Measurements from ENCODE around the gene SLC25A26. TPM values are rescaled to one million over a fixed set of nuclear protein-coding genes. Genes with fewer than 3 reads are reported as not detected.

SLC25A26 gene
- total and polyA plus RNA-seq, 3 experiments from 2014 or later, result 18.9 to 38.4 (median 22.5) TPM

GRCh38 chr3:66348704-66349103, 127.9 kb downstream of the SLC25A26 start:
- CTCF ChIA-PET, result no interaction called here

GRCh38 chr3:66350601-66351000, 129.8 kb downstream of the SLC25A26 start:
- Mint-ChIP-seq H3K9me3 (no peaks in the 10 kb centered on the region), H3K27ac (peak overlapping the region in 2 of 8 donors; percentile 4 to 12), H3K4me3 (no peak overlapping the region), H3K36me3 (peaks cover 25 to 28% (median 27%) of the 10 kb centered on the region in 3 donors), H3K4me1 (peaks cover 28 to 30% (median 29%) of the 10 kb centered on the region in 3 donors), H3K27me3 (no peaks in the 10 kb centered on the region)
- Histone ChIP-seq H3K4me3 (ENCODE audit: low read length) (no peak overlapping the region), H3K4me1 (ENCODE audit: insufficient read depth, low read length) (no peaks in the 10 kb centered on the region), H3K36me3 (ENCODE audit: insufficient read depth, low read length) (peaks cover 4% of the 10 kb centered on the region), H3K27ac (ENCODE audit: low read depth, low read length) (no peak overlapping the region), H3K27me3 (ENCODE audit: insufficient read depth, low read length, poor library complexity, severe bottlenecking) (no peaks in the 10 kb centered on the region), H3K9me3 (ENCODE audit: low read length) (no peaks in the 10 kb centered on the region)
- CTCF ChIA-PET, result no interaction called here
- POLR2A ChIA-PET, result no interaction called here
- no peak for DNase-seq

More at GRCh38 chr3:66348704-66349103, 127.9 kb downstream of the SLC25A26 start:
- no peak overlapping the region for H3K27ac ChIP-seq (ENCODE audit: low read depth, low read length)
- no peaks in the 10 kb centered on the region for H3K9me3 Mint-ChIP-seq
- H3K4me3 ChIP-seq (ENCODE audit: low read length), result no peak overlapping the region
- no peak overlapping the region for H3K4me3 Mint-ChIP-seq
- H3K9me3 ChIP-seq (ENCODE audit: low read length), result no peaks in the 10 kb centered on the region
- peak overlapping the region in 1 of 8 donors; percentile 58 for H3K27ac Mint-ChIP-seq
- H3K4me1 ChIP-seq (ENCODE audit: insufficient read depth, low read length), result no peaks in the 10 kb centered on the region
- no peaks in the 10 kb centered on the region for H3K27me3 ChIP-seq (ENCODE audit: insufficient read depth, low read length, poor library complexity, severe bottlenecking)
- H3K36me3 Mint-ChIP-seq, result peaks cover 25 to 29% (median 26%) of the 10 kb centered on the region in 3 donors
- no peak for DNase-seq
- POLR2A ChIA-PET, result interaction anchor here (0.7 kb wide), 1 partner anchor 8 kb away, joined by 3 read pairs; no protein-coding TSS in a partner anchor
- H3K36me3 ChIP-seq (ENCODE audit: insufficient read depth, low read length), result peaks cover 4% of the 10 kb centered on the region
- H3K4me1 Mint-ChIP-seq, result peaks cover 12 to 21% (median 20%) of the 10 kb centered on the region in 3 donors
- H3K27me3 Mint-ChIP-seq, result no peaks in the 10 kb centered on the region

DNA sequence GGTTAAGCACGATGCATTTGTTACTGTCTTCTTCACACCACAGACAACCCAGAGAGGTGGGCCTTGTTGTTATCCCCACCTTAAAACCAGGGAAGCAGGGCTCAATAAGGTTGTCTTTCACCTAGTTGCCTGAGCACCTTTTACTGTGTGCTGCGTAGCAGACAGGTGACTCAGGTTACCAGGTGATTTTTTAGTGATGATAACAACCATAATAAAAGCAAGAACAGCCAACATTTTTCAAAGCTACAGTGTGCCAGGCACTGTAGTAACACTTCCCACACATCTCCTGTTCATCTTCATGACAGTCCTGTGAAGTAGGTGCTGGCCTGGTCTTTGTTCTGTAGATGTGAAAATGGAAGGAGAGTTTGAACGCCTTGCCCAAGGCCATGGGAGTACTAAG, 132.2 kb downstream of the SLC25A26 start:
- Mint-ChIP-seq H3K27ac (peak overlapping the region in 1 of 8 donors; percentile 86), H3K4me3 (no peak overlapping the region), H3K27me3 (no peaks in the 10 kb centered on the region), H3K36me3 (peaks cover 9 to 14% (median 13%) of the 10 kb centered on the region in 3 donors), H3K4me1 (peaks cover 34 to 37% (median 36%) of the 10 kb centered on the region in 3 donors), H3K9me3 (no peaks in the 10 kb centered on the region)
- Histone ChIP-seq H3K4me3 (ENCODE audit: low read length) (no peak overlapping the region), H3K9me3 (ENCODE audit: low read length) (no peaks in the 10 kb centered on the region), H3K4me1 (ENCODE audit: insufficient read depth, low read length) (no peaks in the 10 kb centered on the region), H3K27ac (ENCODE audit: low read depth, low read length) (no peak overlapping the region), H3K36me3 (ENCODE audit: insufficient read depth, low read length) (no peaks in the 10 kb centered on the region), H3K27me3 (ENCODE audit: insufficient read depth, low read length, poor library complexity, severe bottlenecking) (no peaks in the 10 kb centered on the region)
- CTCF ChIA-PET, result interaction anchor here (1.0 to 2.1 kb wide), 2 partner anchors 25 to 76 kb away, joined by 4 to 8 read pairs; no protein-coding TSS in a partner anchor
- no peak for DNase-seq
- POLR2A ChIA-PET, result no interaction called here

DNA sequence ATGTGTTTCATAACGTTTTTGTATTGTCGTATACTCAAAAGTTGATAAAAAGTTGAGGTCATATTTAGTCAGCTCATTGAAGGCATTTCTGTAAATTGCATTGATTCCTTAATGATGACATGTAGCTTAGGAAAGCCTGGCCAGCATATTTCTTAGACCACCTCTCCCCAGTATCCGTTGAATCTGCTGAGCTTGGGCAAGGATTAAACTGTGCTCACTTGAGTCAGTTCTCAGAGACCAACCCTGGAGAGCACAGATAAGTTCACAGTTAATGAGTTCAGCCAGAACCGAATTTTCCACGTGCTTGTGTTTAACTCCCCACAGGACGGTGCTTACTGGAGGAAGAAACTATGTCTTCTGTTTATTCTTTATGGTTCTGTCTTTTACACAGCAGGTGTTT, 132.7 kb downstream of the SLC25A26 start:
- Histone ChIP-seq H3K4me3 (ENCODE audit: low read length) (no peak overlapping the region), H3K4me1 (ENCODE audit: insufficient read depth, low read length) (no peaks in the 10 kb centered on the region), H3K9me3 (ENCODE audit: low read length) (no peaks in the 10 kb centered on the region), H3K36me3 (ENCODE audit: insufficient read depth, low read length) (no peaks in the 10 kb centered on the region), H3K27ac (ENCODE audit: low read depth, low read length) (no peak overlapping the region), H3K27me3 (ENCODE audit: insufficient read depth, low read length, poor library complexity, severe bottlenecking) (no peaks in the 10 kb centered on the region)
- Mint-ChIP-seq H3K27me3 (no peaks in the 10 kb centered on the region), H3K4me1 (peaks cover 36 to 41% (median 37%) of the 10 kb centered on the region in 3 donors), H3K36me3 (peaks cover 6 to 11% (median 10%) of the 10 kb centered on the region in 3 donors), H3K27ac (peak overlapping the region; percentile 46 to 92 (median 62)), H3K4me3 (peak overlapping the region in 4 of 7 donors; percentile 23 to 37 (median 33)), H3K9me3 (no peaks in the 10 kb centered on the region)
- ChIA-PET POLR2A (no interaction called here), CTCF (interaction anchor here (1.0 to 2.1 kb wide), 3 partner anchors 21 to 77 kb away, joined by 3 to 8 read pairs (median 4); no protein-coding TSS in a partner anchor)
- DNase-seq, result no peak

DNA sequence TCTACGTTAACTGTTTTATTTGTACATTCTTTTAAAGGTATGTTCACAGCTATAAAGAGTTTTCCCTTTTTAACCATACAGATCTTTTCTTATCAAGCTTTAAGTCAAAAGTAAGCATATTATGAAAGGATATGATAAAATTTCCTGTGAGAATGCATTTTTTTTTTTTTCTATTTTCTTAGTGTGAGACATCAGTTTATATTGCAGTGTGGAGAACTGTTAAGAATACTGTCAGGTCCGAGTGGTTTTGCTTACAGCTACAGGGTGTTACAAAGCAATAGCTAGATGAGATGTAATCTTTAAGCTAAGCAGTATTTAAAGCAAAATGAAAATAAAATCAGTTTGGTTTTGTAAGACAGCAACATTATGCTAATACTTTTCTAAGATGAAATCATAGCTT, 133.2 kb downstream of the SLC25A26 start:
- peak overlapping the region in 4 of 7 donors; percentile 20 to 37 (median 33) for H3K4me3 Mint-ChIP-seq
- Histone ChIP-seq H3K9me3 (ENCODE audit: low read length) (no peaks in the 10 kb centered on the region), H3K27me3 (ENCODE audit: insufficient read depth, low read length, poor library complexity, severe bottlenecking) (no peaks in the 10 kb centered on the region), H3K36me3 (ENCODE audit: insufficient read depth, low read length) (no peaks in the 10 kb centered on the region), H3K4me1 (ENCODE audit: insufficient read depth, low read length) (no peaks in the 10 kb centered on the region), H3K27ac (ENCODE audit: low read depth, low read length) (no peak overlapping the region), H3K4me3 (ENCODE audit: low read length) (no peak overlapping the region)
- POLR2A ChIA-PET, result interaction anchor here (0.6 to 0.9 kb wide), 2 partner anchors 13 to 48 kb away, joined by 3 read pairs; no protein-coding TSS in a partner anchor
- peak in 1 of 5 donors; percentile 18 for DNase-seq
- H3K27me3 Mint-ChIP-seq, result no peaks in the 10 kb centered on the region
- H3K36me3 Mint-ChIP-seq, result peaks cover 6 to 12% (median 10%) of the 10 kb centered on the region in 3 donors
- CTCF ChIA-PET, result interaction anchor here (1.0 to 2.1 kb wide), 4 partner anchors 21 to 77 kb away, joined by 3 to 8 read pairs (median 4); no protein-coding TSS in a partner anchor
- no peaks in the 10 kb centered on the region for H3K9me3 Mint-ChIP-seq
- peak overlapping the region; percentile 19 to 92 (median 62) for H3K27ac Mint-ChIP-seq
- H3K4me1 Mint-ChIP-seq, result peaks cover 36 to 42% (median 38%) of the 10 kb centered on the region in 3 donors

DNA sequence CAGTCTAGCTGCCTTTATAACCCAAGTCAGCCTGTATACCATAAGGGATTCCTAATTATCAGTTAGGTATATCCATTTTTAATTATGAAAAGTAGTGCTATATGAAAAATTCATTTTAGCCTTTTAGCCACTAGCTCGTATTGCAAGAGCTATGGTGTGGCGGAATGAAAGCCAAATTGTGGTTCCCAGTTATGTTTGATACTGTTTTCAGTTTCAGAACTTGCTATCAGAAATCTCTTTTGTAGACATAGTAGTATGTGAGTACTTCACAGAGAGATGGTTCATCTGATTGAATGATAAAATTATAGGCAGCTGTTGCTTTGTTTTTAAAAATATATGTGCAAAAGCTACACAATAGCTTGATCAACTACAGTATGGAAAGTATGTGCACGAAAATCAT, 134.6 kb downstream of the SLC25A26 start:
- POLR2A ChIA-PET, result interaction anchor here (0.6 kb wide), 1 partner anchor 102 kb away, joined by 4 read pairs; no protein-coding TSS in a partner anchor
- H3K4me3 Mint-ChIP-seq, result peak overlapping the region in 3 of 7 donors; percentile 6 to 36 (median 26)
- Histone ChIP-seq H3K27me3 (ENCODE audit: insufficient read depth, low read length, poor library complexity, severe bottlenecking) (no peaks in the 10 kb centered on the region), H3K9me3 (ENCODE audit: low read length) (no peaks in the 10 kb centered on the region), H3K36me3 (ENCODE audit: insufficient read depth, low read length) (no peaks in the 10 kb centered on the region), H3K4me3 (ENCODE audit: low read length) (no peak overlapping the region), H3K4me1 (ENCODE audit: insufficient read depth, low read length) (no peaks in the 10 kb centered on the region), H3K27ac (ENCODE audit: low read depth, low read length) (no peak overlapping the region)
- H3K36me3 Mint-ChIP-seq, result peaks cover 6 to 10% (median 7%) of the 10 kb centered on the region in 3 donors
- no peaks in the 10 kb centered on the region for H3K27me3 Mint-ChIP-seq
- H3K27ac Mint-ChIP-seq, result peak overlapping the region in 5 of 8 donors; percentile 3 to 86 (median 50)
- peaks cover 36 to 40% (median 39%) of the 10 kb centered on the region in 3 donors for H3K4me1 Mint-ChIP-seq
- no peaks in the 10 kb centered on the region for H3K9me3 Mint-ChIP-seq
- no peak for DNase-seq
- CTCF ChIA-PET, result interaction anchor here (1.6 kb wide), 1 partner anchor 53 kb away, joined by 4 read pairs; no protein-coding TSS in a partner anchor

DNA sequence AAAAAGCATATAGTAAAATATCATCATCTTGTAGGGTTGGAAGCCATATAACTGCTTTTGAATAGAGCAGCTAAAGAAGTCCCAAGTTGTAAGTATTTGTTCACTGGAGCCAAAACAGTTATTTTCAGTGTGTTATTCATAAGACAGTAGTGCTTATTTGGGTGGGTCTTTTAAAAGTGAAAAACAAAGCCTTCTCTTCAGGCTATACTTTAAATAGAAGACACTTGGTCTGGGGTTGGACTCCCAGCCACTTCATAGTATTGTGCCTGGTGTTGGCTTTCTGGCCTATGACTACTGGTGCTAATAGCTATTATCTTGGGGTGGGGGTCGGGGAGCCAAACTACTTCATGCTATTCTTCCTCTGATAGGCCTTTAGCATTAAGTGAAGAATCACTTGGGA, 135.2 kb downstream of the SLC25A26 start:
- Mint-ChIP-seq H3K36me3 (peaks cover 7 to 10% (median 7%) of the 10 kb centered on the region in 3 donors), H3K9me3 (no peaks in the 10 kb centered on the region), H3K27ac (peak overlapping the region in 4 of 8 donors; percentile 50 to 86 (median 67)), H3K4me3 (peak overlapping the region in 2 of 7 donors; percentile 6 to 26), H3K27me3 (no peaks in the 10 kb centered on the region), H3K4me1 (peaks cover 36 to 40% (median 37%) of the 10 kb centered on the region in 3 donors)
- H3K4me1 ChIP-seq (ENCODE audit: insufficient read depth, low read length), result no peaks in the 10 kb centered on the region
- no peaks in the 10 kb centered on the region for H3K27me3 ChIP-seq (ENCODE audit: insufficient read depth, low read length, poor library complexity, severe bottlenecking)
- POLR2A ChIA-PET, result interaction anchor here (0.6 kb wide), 1 partner anchor 103 kb away, joined by 4 read pairs; no protein-coding TSS in a partner anchor
- H3K4me3 ChIP-seq (ENCODE audit: low read length), result no peak overlapping the region
- H3K27ac ChIP-seq (ENCODE audit: low read depth, low read length), result no peak overlapping the region
- no peaks in the 10 kb centered on the region for H3K36me3 ChIP-seq (ENCODE audit: insufficient read depth, low read length)
- no peak for DNase-seq
- CTCF ChIA-PET, result interaction anchor here (1.3 kb wide), 1 partner anchor 58 kb away, joined by 3 read pairs; no protein-coding TSS in a partner anchor
- no peaks in the 10 kb centered on the region for H3K9me3 ChIP-seq (ENCODE audit: low read length)

- ChIA-PET CTCF (no interaction called here), POLR2A (no interaction called here)
- Mint-ChIP-seq H3K9me3 (no peaks in the 10 kb centered on the region), H3K4me1 (peaks cover 3 to 6% (median 5%) of the 10 kb centered on the region in 3 donors), H3K36me3 (peaks cover 9 to 17% (median 16%) of the 10 kb centered on the region in 3 donors), H3K27ac (peak overlapping the region in 1 of 8 donors; percentile 51), H3K27me3 (no peaks in the 10 kb centered on the region), H3K4me3 (no peak overlapping the region)
- Histone ChIP-seq H3K9me3 (ENCODE audit: low read length) (no peaks in the 10 kb centered on the region), H3K4me1 (ENCODE audit: insufficient read depth, low read length) (no peaks in the 10 kb centered on the region), H3K27ac (ENCODE audit: low read depth, low read length) (no peak overlapping the region), H3K4me3 (ENCODE audit: low read length) (no peak overlapping the region), H3K27me3 (ENCODE audit: insufficient read depth, low read length, poor library complexity, severe bottlenecking) (no peaks in the 10 kb centered on the region), H3K36me3 (ENCODE audit: insufficient read depth, low read length) (no peaks in the 10 kb centered on the region)
- no peak for DNase-seq
These were observed 140.6 kb downstream of the SLC25A26 start for GRCh38 chr3:66361356-66361755.
